IPS-18a (cell line): ENCODE results near the gene PGLYRP1.
A peak's percentile ranks its signal among the peaks of the same experiment; 100 is the strongest.

ENCODE experiments used
- H3K27ac ChIP-seq: one replicate; pipeline ENCODE4 v1.5.1; 2013; ENCODE audit warnings: low read length
- H3K27me3 ChIP-seq: one replicate; pipeline ENCODE4 v1.6.1; 2013; ENCODE audit warnings: mild to moderate bottlenecking, low read length; ENCODE audit not compliant: control insufficient read depth, insufficient read depth
- H3K36me3 ChIP-seq: one replicate; pipeline ENCODE4 v1.6.1; 2013; ENCODE audit warnings: low read depth, low read length; ENCODE audit not compliant: control insufficient read depth
- H3K4me1 ChIP-seq: one replicate; pipeline ENCODE4 v1.6.1; 2013; ENCODE audit warnings: low read depth, low read length; ENCODE audit not compliant: control insufficient read depth
- H3K4me3 ChIP-seq: one replicate; pipeline ENCODE4 v1.5.1; 2013; ENCODE audit warnings: low read length
- H3K9ac ChIP-seq: one replicate; pipeline ENCODE4 v1.6.1; 2013; ENCODE audit warnings: mild to moderate bottlenecking, low read length, moderate library complexity
- H3K9me3 ChIP-seq: one replicate; pipeline ENCODE4 v1.6.1; 2013; ENCODE audit warnings: low read depth, low read length; ENCODE audit not compliant: control insufficient read depth

Gene PGLYRP1

GRCh38 chr19:45972947-45973540 is 49.8 kb downstream of the PGLYRP1 start:
- H3K9ac ChIP-seq: no peak overlapping the region
- no peak overlapping the region for H3K27ac ChIP-seq
- H3K36me3 ChIP-seq: no peaks in the 10 kb centered on the region
- peak overlapping the region; percentile 13 for H3K4me3 ChIP-seq
- H3K4me1 ChIP-seq: peaks cover 2% of the 10 kb centered on the region
- H3K27me3 ChIP-seq: peaks cover 9% of the 10 kb centered on the region
- H3K9me3 ChIP-seq: no peaks in the 10 kb centered on the region

GRCh38 chr19:45972081-45972946 is 50.5 kb downstream of the PGLYRP1 start:
- Histone ChIP-seq H3K36me3 (no peaks in the 10 kb centered on the region), H3K27me3 (peaks cover 9% of the 10 kb centered on the region), H3K4me1 (peaks cover 2% of the 10 kb centered on the region), H3K4me3 (peak overlapping the region; percentile 13), H3K9ac (no peak overlapping the region), H3K9me3 (no peaks in the 10 kb centered on the region), H3K27ac (no peak overlapping the region)

GRCh38 chr19:45971260-45971902 is 51.5 kb downstream of the PGLYRP1 start:
- peaks cover 2% of the 10 kb centered on the region for H3K4me1 ChIP-seq
- H3K27ac ChIP-seq: no peak overlapping the region
- H3K9ac ChIP-seq: no peak overlapping the region
- no peaks in the 10 kb centered on the region for H3K36me3 ChIP-seq
- no peaks in the 10 kb centered on the region for H3K9me3 ChIP-seq
- H3K27me3 ChIP-seq: peaks cover 9% of the 10 kb centered on the region
- H3K4me3 ChIP-seq: no peak overlapping the region

GRCh38 chr19:45969676-45970075 is 53.2 kb downstream of the PGLYRP1 start:
- peaks cover 9% of the 10 kb centered on the region for H3K27me3 ChIP-seq

More at GRCh38 chr19:45969676-45970075, 53.2 kb downstream of the PGLYRP1 start:
- H3K4me1 ChIP-seq: peaks cover 2% of the 10 kb centered on the region
- H3K9ac ChIP-seq: no peak overlapping the region
- no peak overlapping the region for H3K27ac ChIP-seq
- no peaks in the 10 kb centered on the region for H3K36me3 ChIP-seq
- H3K4me3 ChIP-seq: no peak overlapping the region
- H3K9me3 ChIP-seq: no peaks in the 10 kb centered on the region
